ENCODE data around the gene SETBP1.

DNA sequence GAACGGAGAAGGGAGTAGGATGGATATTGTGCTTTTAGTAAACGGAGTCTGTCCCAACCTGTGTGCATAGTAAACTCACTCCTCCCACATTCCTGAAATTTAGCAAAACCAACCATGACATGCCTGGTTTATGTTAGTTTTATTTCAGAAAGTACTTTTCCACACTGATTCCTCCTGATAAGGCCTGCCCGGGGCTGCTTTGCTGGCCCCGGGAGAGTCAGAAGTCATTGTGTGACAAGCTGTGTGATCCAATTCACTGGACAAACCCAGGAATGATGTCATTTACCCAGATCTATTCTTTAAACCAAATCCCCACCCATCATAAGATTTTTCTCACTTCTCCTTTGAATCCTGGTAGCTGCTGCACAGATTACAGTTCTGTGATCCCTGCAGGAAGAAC lies 109.0 kb downstream of the SETBP1 start:
- TF ChIP-seq, protein P1, sequence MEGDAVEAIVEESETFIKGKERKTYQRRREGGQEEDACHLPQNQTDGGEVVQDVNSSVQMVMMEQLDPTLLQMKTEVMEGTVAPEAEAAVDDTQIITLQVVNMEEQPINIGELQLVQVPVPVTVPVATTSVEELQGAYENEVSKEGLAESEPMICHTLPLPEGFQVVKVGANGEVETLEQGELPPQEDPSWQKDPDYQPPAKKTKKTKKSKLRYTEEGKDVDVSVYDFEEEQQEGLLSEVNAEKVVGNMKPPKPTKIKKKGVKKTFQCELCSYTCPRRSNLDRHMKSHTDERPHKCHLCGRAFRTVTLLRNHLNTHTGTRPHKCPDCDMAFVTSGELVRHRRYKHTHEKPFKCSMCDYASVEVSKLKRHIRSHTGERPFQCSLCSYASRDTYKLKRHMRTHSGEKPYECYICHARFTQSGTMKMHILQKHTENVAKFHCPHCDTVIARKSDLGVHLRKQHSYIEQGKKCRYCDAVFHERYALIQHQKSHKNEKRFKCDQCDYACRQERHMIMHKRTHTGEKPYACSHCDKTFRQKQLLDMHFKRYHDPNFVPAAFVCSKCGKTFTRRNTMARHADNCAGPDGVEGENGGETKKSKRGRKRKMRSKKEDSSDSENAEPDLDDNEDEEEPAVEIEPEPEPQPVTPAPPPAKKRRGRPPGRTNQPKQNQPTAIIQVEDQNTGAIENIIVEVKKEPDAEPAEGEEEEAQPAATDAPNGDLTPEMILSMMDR (conservative IDR thresholded peaks at IDR 0.05; ENCODE audit: low read depth, low read length): no peak
- TF ChIP-seq MXI1 (IDR thresholded peaks at IDR 0.05; ENCODE audit: borderline replicate concordance, low read depth, low read length) (no peak), POLR2A (IDR thresholded peaks at IDR 0.05; ENCODE audit: low read depth, low read length) (no peak), RAD21 (IDR thresholded peaks at IDR 0.05; ENCODE audit: low read length) (no peak), SMC3 (IDR thresholded peaks at IDR 0.05; ENCODE audit: low read depth, low read length) (no peak)

All from IMR-90 (cell line).